SJCRH30 (cell line): ENCODE results near the gene MAK. TPM values are rescaled to one million over a fixed set of nuclear protein-coding genes. Genes with fewer than 3 reads are reported as not detected.
"Not testable (repeated sequence)": the region's sequence is repeated elsewhere in the genome, so short reads cannot be mapped to it uniquely, and the experiment has no call there.

ENCODE experiments used
- DNase-seq, 2 experiments: peaks; one replicate each; pipeline ENCODE4 v3.0.0-alpha.2; 2015 to 2020
- H3K27ac ChIP-seq: fragments of 250-450 bp; sonication (Bioruptor Pico); 2 replicates; pipeline ENCODE4 v1.5.1; 2020; ENCODE audit warnings: mild to moderate bottlenecking, moderate library complexity
- H3K27me3 ChIP-seq: fragments of 250-450 bp; sonication (Bioruptor Pico); 2 replicates; pipeline ENCODE4 v1.5.1; 2020; ENCODE audit warnings: mild to moderate bottlenecking, moderate library complexity
- H3K36me3 ChIP-seq: fragments of 250-450 bp; sonication (Bioruptor Pico); 2 replicates; pipeline ENCODE4 v1.5.1; 2020; ENCODE audit warnings: mild to moderate bottlenecking, moderate library complexity
- H3K4me1 ChIP-seq: fragments of 250-450 bp; sonication (Bioruptor Pico); 2 replicates; pipeline ENCODE4 v1.5.1; 2020; ENCODE audit warnings: mild to moderate bottlenecking, moderate library complexity
- H3K4me3 ChIP-seq: fragments of 250-450 bp; sonication (Bioruptor Pico); 2 replicates; pipeline ENCODE4 v1.5.1; 2020; ENCODE audit warnings: mild to moderate bottlenecking, moderate library complexity
- H3K9me3 ChIP-seq: fragments of 250-450 bp; sonication (Bioruptor Pico); replicated peaks from 2 replicates; pipeline ENCODE4 v1.5.1; 2020; ENCODE audit warnings: mild to moderate bottlenecking, moderate library complexity
- total RNA-seq: library from RNA; depleted of rRNA; stranded (reverse); fragments of >200 nt; shearing (Covaris generic); gene quantifications from 2 replicates; pipeline ENCODE4 v1.2.3, GENCODE V29; 2014

Gene MAK
- total RNA-seq, 1 experiment from 2014 or later, result 0.51 TPM

GRCh38 chr6:10837009-10837621 lies 1.2 kb downstream of the MAK start:
- no peaks in the 10 kb centered on the region for H3K36me3 ChIP-seq
- H3K4me1 ChIP-seq, result no peaks in the 10 kb centered on the region
- H3K27me3 ChIP-seq, result no peaks in the 10 kb centered on the region
- H3K4me3 ChIP-seq, result peak overlapping the region; percentile 73
- DNase-seq, result peak; percentile 19 to 36
- H3K9me3 ChIP-seq, result no peaks in the 10 kb centered on the region
- H3K27ac ChIP-seq, result no peak overlapping the region; the same call in 1 of the 2 replicates

- no peak for DNase-seq
- Histone ChIP-seq H3K9me3 (no peaks in the 10 kb centered on the region), H3K4me3 (no peak overlapping the region), H3K27me3 (no peaks in the 10 kb centered on the region), H3K4me1 (no peaks in the 10 kb centered on the region), H3K27ac (no peak overlapping the region), H3K36me3 (no peaks in the 10 kb centered on the region)
Measured at GRCh38 chr6:10834823-10835222, 3.5 kb downstream of the MAK start.

- H3K4me3 ChIP-seq, result no peak overlapping the region
- H3K27ac ChIP-seq, result no peak overlapping the region
- no peaks in the 10 kb centered on the region for H3K9me3 ChIP-seq
- DNase-seq, result no peak
- no peaks in the 10 kb centered on the region for H3K27me3 ChIP-seq
- no peaks in the 10 kb centered on the region for H3K4me1 ChIP-seq
- H3K36me3 ChIP-seq, result no peaks in the 10 kb centered on the region
Measured at GRCh38 chr6:10831609-10832008, 6.7 kb downstream of the MAK start.

GRCh38 chr6:10824819-10825218 lies 13.5 kb downstream of the MAK start:
- no peak overlapping the region for H3K4me3 ChIP-seq
- H3K27me3 ChIP-seq, result no peaks in the 10 kb centered on the region
- no peak overlapping the region for H3K27ac ChIP-seq
- H3K36me3 ChIP-seq, result no peaks in the 10 kb centered on the region
- H3K9me3 ChIP-seq, result no peaks in the 10 kb centered on the region
- H3K4me1 ChIP-seq, result no peaks in the 10 kb centered on the region
- no peak for DNase-seq

- Histone ChIP-seq H3K36me3 (no peaks in the 10 kb centered on the region), H3K27ac (no peak overlapping the region), H3K4me1 (no peaks in the 10 kb centered on the region), H3K9me3 (no peaks in the 10 kb centered on the region), H3K4me3 (no peak overlapping the region), H3K27me3 (no peaks in the 10 kb centered on the region)
- DNase-seq, result no peak
Measured at GRCh38 chr6:10824297-10824696, 14.0 kb downstream of the MAK start.

- H3K4me3 ChIP-seq, DNase-seq: not testable (repeated sequence)
Measured at GRCh38 chr6:10814176-10814575, 24.2 kb downstream of the MAK start.

GRCh38 chr6:10809098-10809497 lies 29.2 kb downstream of the MAK start:
- Histone ChIP-seq H3K36me3 (no peaks in the 10 kb centered on the region), H3K4me1 (no peaks in the 10 kb centered on the region), H3K9me3 (no peaks in the 10 kb centered on the region), H3K27me3 (no peaks in the 10 kb centered on the region), H3K4me3 (no peak overlapping the region), H3K27ac (no peak overlapping the region)
- no peak for DNase-seq

More at GRCh38 chr6:10814176-10814575, 24.2 kb downstream of the MAK start:
- not testable (repeated sequence) for H3K36me3 ChIP-seq, H3K9me3 ChIP-seq, H3K4me1 ChIP-seq, H3K27ac ChIP-seq, H3K27me3 ChIP-seq

- Histone ChIP-seq H3K4me1 (no peaks in the 10 kb centered on the region), H3K36me3 (no peaks in the 10 kb centered on the region), H3K4me3 (no peak overlapping the region), H3K9me3 (no peaks in the 10 kb centered on the region), H3K27me3 (no peaks in the 10 kb centered on the region), H3K27ac (no peak overlapping the region)
- no peak for DNase-seq
Measured at GRCh38 chr6:10808376-10808775, 30.0 kb downstream of the MAK start.

- DNase-seq, result peak; percentile 8 to 71
- Histone ChIP-seq H3K36me3 (no peaks in the 10 kb centered on the region), H3K4me1 (no peaks in the 10 kb centered on the region), H3K4me3 (no peak overlapping the region), H3K9me3 (no peaks in the 10 kb centered on the region), H3K27ac (no peak overlapping the region), H3K27me3 (no peaks in the 10 kb centered on the region)
Measured at GRCh38 chr6:10801224-10801848, 37.0 kb downstream of the MAK start.

- no peak overlapping the region for H3K4me3 ChIP-seq
- H3K9me3 ChIP-seq, result no peaks in the 10 kb centered on the region
- no peak overlapping the region for H3K27ac ChIP-seq
- H3K36me3 ChIP-seq, result no peaks in the 10 kb centered on the region
- no peaks in the 10 kb centered on the region for H3K4me1 ChIP-seq
- no peaks in the 10 kb centered on the region for H3K27me3 ChIP-seq
- DNase-seq, result no peak
Measured at GRCh38 chr6:10800810-10801209, 37.5 kb downstream of the MAK start.

GRCh38 chr6:10794239-10794638 lies 44.1 kb downstream of the MAK start:
- no peaks in the 10 kb centered on the region for H3K36me3 ChIP-seq
- no peaks in the 10 kb centered on the region for H3K4me1 ChIP-seq
- H3K4me3 ChIP-seq, result no peak overlapping the region
- DNase-seq, result no peak
- no peaks in the 10 kb centered on the region for H3K9me3 ChIP-seq
- H3K27me3 ChIP-seq, result no peaks in the 10 kb centered on the region
- H3K27ac ChIP-seq, result no peak overlapping the region

GRCh38 chr6:10793695-10794094 lies 44.6 kb downstream of the MAK start:
- Histone ChIP-seq H3K27ac (no peak overlapping the region), H3K36me3 (no peaks in the 10 kb centered on the region), H3K27me3 (no peaks in the 10 kb centered on the region), H3K4me3 (no peak overlapping the region), H3K9me3 (no peaks in the 10 kb centered on the region), H3K4me1 (no peaks in the 10 kb centered on the region)
- DNase-seq, result no peak

- Histone ChIP-seq H3K36me3 (no peaks in the 10 kb centered on the region), H3K4me3 (no peak overlapping the region), H3K4me1 (no peaks in the 10 kb centered on the region), H3K27me3 (no peaks in the 10 kb centered on the region), H3K9me3 (no peaks in the 10 kb centered on the region), H3K27ac (no peak overlapping the region)
- no peak for DNase-seq
Measured at GRCh38 chr6:10793035-10793434, 45.3 kb downstream of the MAK start.

- Histone ChIP-seq H3K36me3 (no peaks in the 10 kb centered on the region), H3K9me3 (no peaks in the 10 kb centered on the region), H3K4me3 (no peak overlapping the region), H3K27me3 (no peaks in the 10 kb centered on the region), H3K4me1 (no peaks in the 10 kb centered on the region), H3K27ac (no peak overlapping the region)
- DNase-seq, result no peak
Measured at GRCh38 chr6:10792101-10792500, 46.2 kb downstream of the MAK start.

GRCh38 chr6:10791673-10792072 lies 46.7 kb downstream of the MAK start:
- no peak for DNase-seq

GRCh38 chr6:10779076-10779475 lies 59.3 kb downstream of the MAK start:
- DNase-seq, result no peak
- no peaks in the 10 kb centered on the region for H3K36me3 ChIP-seq
- H3K27me3 ChIP-seq, result no peaks in the 10 kb centered on the region
- no peaks in the 10 kb centered on the region for H3K4me1 ChIP-seq
- no peak overlapping the region for H3K27ac ChIP-seq
- H3K4me3 ChIP-seq, result no peak overlapping the region
- H3K9me3 ChIP-seq, result no peaks in the 10 kb centered on the region

More at GRCh38 chr6:10791673-10792072, 46.7 kb downstream of the MAK start:
- H3K27me3 ChIP-seq, result no peaks in the 10 kb centered on the region
- H3K4me3 ChIP-seq, result no peak overlapping the region
- no peaks in the 10 kb centered on the region for H3K36me3 ChIP-seq
- H3K4me1 ChIP-seq, result no peaks in the 10 kb centered on the region
- no peak overlapping the region for H3K27ac ChIP-seq
- no peaks in the 10 kb centered on the region for H3K9me3 ChIP-seq
